SKM-1 (cell line): ENCODE data around the gene RAB11FIP4.

Source experiments
- DNase-seq: peaks from one replicate; lab custom pipeline; 2025; ENCODE audit not compliant: unreplicated experiment; lab: John Stamatoyannopoulos, UW

The RAB11FIP4 gene

GRCh38 chr17:31540602-31541307, 149.3 kb downstream of the RAB11FIP4 start:
- DNase-seq, result no peak

GRCh38 chr17:31541559-31541958, 150.1 kb downstream of the RAB11FIP4 start:
- no peak for DNase-seq

GRCh38 chr17:31544186-31544585, 152.7 kb downstream of the RAB11FIP4 start:
- peak; percentile 21 for DNase-seq

GRCh38 chr17:31546650-31547049, 155.2 kb downstream of the RAB11FIP4 start:
- DNase-seq, result no peak

GRCh38 chr17:31548709-31549108, 157.2 kb downstream of the RAB11FIP4 start:
- DNase-seq, result no peak

GRCh38 chr17:31549121-31549524, 157.6 kb downstream of the RAB11FIP4 start:
- peak; percentile 8 for DNase-seq

- peak; percentile 86 for DNase-seq
These were observed 158.3 kb downstream of the RAB11FIP4 start for GRCh38 chr17:31549525-31550388.

GRCh38 chr17:31550389-31551056, 159.0 kb downstream of the RAB11FIP4 start:
- peak; percentile 23 for DNase-seq

- no peak for DNase-seq
These were observed 161.1 kb downstream of the RAB11FIP4 start for GRCh38 chr17:31552568-31552967.

GRCh38 chr17:31553506-31553905, 162.0 kb downstream of the RAB11FIP4 start:
- DNase-seq, result no peak

- DNase-seq, result no peak
These were observed 163.5 kb downstream of the RAB11FIP4 start for GRCh38 chr17:31554930-31555329.

- no peak for DNase-seq
These were observed 165.6 kb downstream of the RAB11FIP4 start for GRCh38 chr17:31556969-31557645.

GRCh38 chr17:31558748-31559583, 167.5 kb downstream of the RAB11FIP4 start:
- peak; percentile 41 for DNase-seq

GRCh38 chr17:31559584-31560501, 168.4 kb downstream of the RAB11FIP4 start:
- DNase-seq, result no peak

GRCh38 chr17:31560616-31561235, 169.3 kb downstream of the RAB11FIP4 start:
- no peak for DNase-seq

- peak; percentile 51 for DNase-seq
These were observed 170.2 kb downstream of the RAB11FIP4 start for GRCh38 chr17:31561469-31562375.

GRCh38 chr17:31562376-31562840, 170.9 kb downstream of the RAB11FIP4 start:
- no peak for DNase-seq

GRCh38 chr17:31564291-31564690, 172.8 kb downstream of the RAB11FIP4 start:
- no peak for DNase-seq
